HepG2 (cell line): Measurements from ENCODE around the gene PLXNA4. TPM values are rescaled to one million over a fixed set of nuclear protein-coding genes. Genes with fewer than 3 reads are reported as not detected.

Experiments used
- ATAC-seq: fragments of 200-7000 bp; cut with Tn5 transposase; 3 replicates; pipeline ENCODE4 v1.9.1; 2020; ENCODE audit warnings: mild to moderate bottlenecking, moderate library complexity
- BruUV-seq: library from RNA; stranded (reverse); fragments of 400-500 nt; replicated peaks from 2 replicates; lab custom pipeline; 2021; lab: Mats Ljungman, UMichigan
- CTCF ChIA-PET: fragments of 300-600 bp; formaldehyde crosslinking; extraction: SDS; loops from one replicate; lab custom pipeline; 2021; ENCODE audit warnings: low total read pairs, inconsistent platforms, low intra/inter-chr PET ratio; lab: Yijun Ruan, JAX
- POLR2A ChIA-PET: fragments of 350-600 bp; sonication (Branson Sonifier 250); formaldehyde crosslinking; loops from one replicate; lab custom pipeline; 2020; ENCODE audit warnings: antibody characterized with exemption, inconsistent platforms; lab: Yijun Ruan, JAX
- DNase-seq: peaks from one replicate; pipeline ENCODE4 v3.0.0-alpha.2; 2015; ENCODE audit warnings: low spot score
- FAIRE-seq: peaks from 3 replicates; lab custom pipeline; 2011; peaks lifted over from hg19 to GRCh38; lab: Jason Lieb, UNC
- H2AFZ ChIP-seq: one replicate; pipeline ENCODE4 v1.6.1; 2011; ENCODE audit warnings: low read length, inconsistent platforms
- H3K27ac ChIP-seq: fragments of 300-600 bp; 3 replicates; pipeline ENCODE4 v1.8.0; 2011; ENCODE audit warnings: mixed run types, mild to moderate bottlenecking, mixed read lengths, low read length, inconsistent platforms; ENCODE audit not compliant: insufficient read depth; ENCODE audit errors: extremely low read length
- H3K27me3 ChIP-seq, 2 experiments: fragments of 200-600 bp in 1 of 2; 2 replicates in 1 of 2; 3 replicates in 1 of 2; pipeline versions ENCODE4 v1.6.0 to v1.8.0; 2011; ENCODE audit warnings: low read length in 2 of 2, mild to moderate bottlenecking in 2 of 2, moderate library complexity in 2 of 2, inconsistent platforms in 1 of 2; ENCODE audit not compliant: insufficient read depth in 2 of 2, control insufficient read depth in 1 of 2
- H3K36me3 ChIP-seq, 2 experiments: fragments of 200-600 bp in 1 of 2; replicated peaks in 1 of 2; 2 replicates in 1 of 2; 3 replicates in 1 of 2; pipeline versions ENCODE4 v1.5.1 to v1.8.0; 2011; ENCODE audit warnings: low read length in 2 of 2, inconsistent platforms in 1 of 2; ENCODE audit not compliant: insufficient read depth in 2 of 2, control insufficient read depth in 1 of 2
- H3K4me1 ChIP-seq: 2 replicates; pipeline ENCODE4 v1.5.1; 2012; ENCODE audit warnings: low read length, inconsistent platforms; ENCODE audit not compliant: insufficient read depth
- H3K4me2 ChIP-seq: 2 replicates; pipeline ENCODE4 v1.6.0; 2011; ENCODE audit warnings: low read depth, low read length, inconsistent platforms
- H3K4me3 ChIP-seq, 3 experiments: fragments of 200-600 bp in 1 of 3; sonication (generic), shearing (Covaris generic) in 1 of 3; replicated peaks in 1 of 3; 2 replicates each; pipeline ENCODE4 v1.5.1; 2011 to 2016; ENCODE audit warnings: low read length in 3 of 3, inconsistent platforms in 2 of 3, low read depth in 2 of 3, mild to moderate bottlenecking in 2 of 3, control low read depth in 1 of 3, mixed read lengths in 1 of 3; ENCODE audit not compliant: insufficient read depth in 1 of 3
- H3K79me2 ChIP-seq: one replicate; pipeline ENCODE4 v1.6.1; 2011; ENCODE audit warnings: low read length, inconsistent platforms; ENCODE audit not compliant: insufficient read depth
- H3K9ac ChIP-seq: 2 replicates; pipeline ENCODE4 v1.6.0; 2011; ENCODE audit warnings: mild to moderate bottlenecking, low read depth, low read length, inconsistent platforms; ENCODE audit not compliant: insufficient read depth
- H3K9me3 ChIP-seq: 2 replicates; pipeline ENCODE4 v1.5.1; 2012; ENCODE audit warnings: mild to moderate bottlenecking, low read length
- H4K20me1 ChIP-seq: 2 replicates; pipeline ENCODE4 v1.6.0; 2011; ENCODE audit warnings: inconsistent platforms, mild to moderate bottlenecking, low read length, moderate library complexity; ENCODE audit not compliant: insufficient read depth
- EP300 ChIP-seq, 3 experiments: sonication (generic) in 1 of 3; formaldehyde crosslinking in 1 of 3; IDR thresholded peaks; 2 replicates each; pipeline versions ENCODE4 v1.5.1 to v1.6.1; 2011 to 2020; ENCODE audit warnings: low read depth in 2 of 3, low read length in 2 of 3, borderline replicate concordance in 1 of 3, improper control_type of control experiment in 1 of 3, mild to moderate bottlenecking in 1 of 3, missing genetic modification reagents in 1 of 3, moderate library complexity in 1 of 3
- HNRNPLL ChIP-seq: fragments of 200-400 bp; formaldehyde crosslinking; IDR thresholded peaks from 2 replicates; pipeline ENCODE4 v1.6.1; 2017; ENCODE audit warnings: mild to moderate bottlenecking, low read depth, low read length; ENCODE audit not compliant: poor library complexity, severe bottlenecking
- KDM5A ChIP-seq: fragments of 200-600 bp; sonication (generic); IDR thresholded peaks from 2 replicates; pipeline ENCODE4 v1.7.0; 2018; ENCODE audit warnings: antibody characterized with exemption, mild to moderate bottlenecking, low read length, borderline replicate concordance
- MTF1 ChIP-seq: sonication (generic); formaldehyde crosslinking; IDR thresholded peaks from 2 replicates; pipeline ENCODE4 v1.5.0; 2020; ENCODE audit warnings: missing genetic modification reagents
- NFRKB ChIP-seq: fragments of 450-650 bp; IDR thresholded peaks from 2 replicates; pipeline ENCODE4 v1.6.1; 2017
- PLRG1 ChIP-seq: fragments of 450-650 bp; conservative IDR thresholded peaks from 2 replicates; pipeline ENCODE4 v1.6.1; 2016
- SP1 ChIP-seq, 2 experiments: fragments of 450-650 bp in 1 of 2; sonication (generic) in 1 of 2; formaldehyde crosslinking in 1 of 2; IDR thresholded peaks; 2 replicates each; pipeline versions ENCODE4 v1.4.0 to v1.6.1; 2016 to 2020; ENCODE audit warnings: missing genetic modification reagents in 1 of 2
- ZBTB21 ChIP-seq: sonication (generic); formaldehyde crosslinking; IDR thresholded peaks from 2 replicates; pipeline ENCODE4 v1.4.0; 2020; ENCODE audit warnings: missing genetic modification reagents
- ZNF510 ChIP-seq: sonication (generic); formaldehyde crosslinking; IDR thresholded peaks from 2 replicates; pipeline ENCODE4 v1.4.0; 2020; ENCODE audit warnings: low read depth, mild to moderate bottlenecking, missing genetic modification reagents
- WGBS: methylation state at CpG from one replicate; pipeline ENCODE4 v1.1.6; 2017; ENCODE audit warnings: low lambda C conversion rate; 5-methylcytosine and 5-hydroxymethylcytosine counted together
- in situ Hi-C: cut with HindIII; loops from 2 replicates; pipeline ENCODE4 v1.10.0; 2017; ENCODE audit warnings: low pct_unique_long_range_greater_than_20kb; ENCODE audit not compliant: extremely low pct_ligation_motif_present
- intact Hi-C: fragments of 100-400 bp; cut with micrococcal nuclease; formaldehyde crosslinking; loops from one replicate; pipeline ENCODE4 v1.10.0; 2022; ENCODE audit not compliant: unreplicated experiment
- polyA plus RNA-seq, 8 experiments: library from polyadenylated mRNA; depleted of rRNA in 3 of 8; stranded (reverse) in 7 of 8; unstranded in 1 of 8; fragments of >200 nt; fragmentation: Illumina TruSeq in 4 of 8; extraction: Trizol in 4 of 8; gene quantifications; 2 replicates each; pipeline versions ENCODE4 v1.2.1 to v1.2.3, GENCODE V29; 2011 to 2016; ENCODE audit warnings: low read depth in 4 of 8, missing spikeins in 1 of 8, mixed read lengths in 1 of 8; ENCODE audit not compliant: insufficient read depth in 1 of 8
- total RNA-seq, 5 experiments: library from RNA; depleted of rRNA; stranded (reverse); fragments of >200 nt; fragmentation: Illumina TruSeq; extraction: Trizol; gene quantifications; 2 replicates each; pipeline ENCODE4 v1.2.3, GENCODE V29; 2016; ENCODE audit warnings: low read depth in 1 of 5
- TF ChIP-seq, protein P1 (sequence below): sonication (generic); formaldehyde crosslinking; IDR thresholded peaks from 2 replicates; pipeline ENCODE4 v1.4.0; 2020; ENCODE audit warnings: missing genetic modification reagents, mild to moderate bottlenecking, borderline replicate concordance
- TF ChIP-seq, protein P2 (sequence below): sonication (generic); formaldehyde crosslinking; IDR thresholded peaks from one replicate; pipeline ENCODE4 v1.5.1; 2020; ENCODE audit warnings: mild to moderate bottlenecking, missing genetic modification reagents; ENCODE audit errors: not compliant biosample characterization
- TF ChIP-seq, protein P3 (sequence below): sonication (generic); formaldehyde crosslinking; IDR thresholded peaks from 2 replicates; pipeline ENCODE4 v1.4.0; 2020; ENCODE audit warnings: mild to moderate bottlenecking, missing genetic modification reagents

Gene PLXNA4
- total and polyA plus RNA-seq, 2 of the 13 experiments (the other 11 are each of a cell fraction or from before 2014, with no cell fraction given), result 0.01 to 0.04 TPM

DNA sequence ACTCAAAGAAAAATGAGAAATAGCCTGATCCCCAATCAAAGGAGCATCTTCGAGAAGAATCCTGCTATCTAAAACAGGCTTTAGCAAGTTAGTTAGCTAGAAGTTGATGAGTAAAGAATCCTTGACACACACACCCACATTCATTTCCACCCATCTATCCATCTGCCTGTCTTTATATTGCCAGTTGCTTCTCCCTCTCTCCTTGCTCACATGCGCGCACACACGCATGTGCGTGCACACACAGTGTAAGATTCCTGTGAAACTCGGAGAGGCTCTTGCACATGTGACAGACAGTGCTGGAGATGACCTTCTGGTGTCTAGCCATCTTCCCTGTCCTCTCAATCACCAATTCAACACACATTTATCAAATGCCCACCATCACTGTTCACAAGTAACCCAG, 393.3 kb downstream of the PLXNA4 start:
- Histone ChIP-seq H3K79me2 (no peaks in the 10 kb centered on the region), H3K27ac (no peak overlapping the region), H3K36me3 (no peaks in the 10 kb centered on the region), H3K9me3 (peaks cover 21% of the 10 kb centered on the region), H3K4me3 (no peak overlapping the region), H4K20me1 (no peaks in the 10 kb centered on the region), H3K9ac (no peak overlapping the region), H3K4me1 (no peaks in the 10 kb centered on the region), H2AFZ (no peak overlapping the region), H3K4me2 (no peak overlapping the region), H3K27me3 (peaks cover 0 to 16% of the 10 kb centered on the region in 2 experiments; a peak in 2 of 5 replicates)
- intact Hi-C loops (no loop called here), in situ Hi-C loops (no loop called here)
- WGBS, result 67% methylated on average over 6 of the region's 6 CpGs
- ChIA-PET POLR2A (no interaction called here), CTCF (no interaction called here)
- BruUV-seq, result no TSS peak
- FAIRE-seq (no peak), DNase-seq (no peak), ATAC-seq (no peak)
- TF ChIP-seq, protein P1, sequence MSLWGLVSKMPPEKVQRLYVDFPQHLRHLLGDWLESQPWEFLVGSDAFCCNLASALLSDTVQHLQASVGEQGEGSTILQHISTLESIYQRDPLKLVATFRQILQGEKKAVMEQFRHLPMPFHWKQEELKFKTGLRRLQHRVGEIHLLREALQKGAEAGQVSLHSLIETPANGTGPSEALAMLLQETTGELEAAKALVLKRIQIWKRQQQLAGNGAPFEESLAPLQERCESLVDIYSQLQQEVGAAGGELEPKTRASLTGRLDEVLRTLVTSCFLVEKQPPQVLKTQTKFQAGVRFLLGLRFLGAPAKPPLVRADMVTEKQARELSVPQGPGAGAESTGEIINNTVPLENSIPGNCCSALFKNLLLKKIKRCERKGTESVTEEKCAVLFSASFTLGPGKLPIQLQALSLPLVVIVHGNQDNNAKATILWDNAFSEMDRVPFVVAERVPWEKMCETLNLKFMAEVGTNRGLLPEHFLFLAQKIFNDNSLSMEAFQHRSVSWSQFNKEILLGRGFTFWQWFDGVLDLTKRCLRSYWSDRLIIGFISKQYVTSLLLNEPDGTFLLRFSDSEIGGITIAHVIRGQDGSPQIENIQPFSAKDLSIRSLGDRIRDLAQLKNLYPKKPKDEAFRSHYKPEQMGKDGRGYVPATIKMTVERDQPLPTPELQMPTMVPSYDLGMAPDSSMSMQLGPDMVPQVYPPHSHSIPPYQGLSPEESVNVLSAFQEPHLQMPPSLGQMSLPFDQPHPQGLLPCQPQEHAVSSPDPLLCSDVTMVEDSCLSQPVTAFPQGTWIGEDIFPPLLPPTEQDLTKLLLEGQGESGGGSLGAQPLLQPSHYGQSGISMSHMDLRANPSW (CRISPR knock-in tag), result no peak
- TF ChIP-seq, protein P2, sequence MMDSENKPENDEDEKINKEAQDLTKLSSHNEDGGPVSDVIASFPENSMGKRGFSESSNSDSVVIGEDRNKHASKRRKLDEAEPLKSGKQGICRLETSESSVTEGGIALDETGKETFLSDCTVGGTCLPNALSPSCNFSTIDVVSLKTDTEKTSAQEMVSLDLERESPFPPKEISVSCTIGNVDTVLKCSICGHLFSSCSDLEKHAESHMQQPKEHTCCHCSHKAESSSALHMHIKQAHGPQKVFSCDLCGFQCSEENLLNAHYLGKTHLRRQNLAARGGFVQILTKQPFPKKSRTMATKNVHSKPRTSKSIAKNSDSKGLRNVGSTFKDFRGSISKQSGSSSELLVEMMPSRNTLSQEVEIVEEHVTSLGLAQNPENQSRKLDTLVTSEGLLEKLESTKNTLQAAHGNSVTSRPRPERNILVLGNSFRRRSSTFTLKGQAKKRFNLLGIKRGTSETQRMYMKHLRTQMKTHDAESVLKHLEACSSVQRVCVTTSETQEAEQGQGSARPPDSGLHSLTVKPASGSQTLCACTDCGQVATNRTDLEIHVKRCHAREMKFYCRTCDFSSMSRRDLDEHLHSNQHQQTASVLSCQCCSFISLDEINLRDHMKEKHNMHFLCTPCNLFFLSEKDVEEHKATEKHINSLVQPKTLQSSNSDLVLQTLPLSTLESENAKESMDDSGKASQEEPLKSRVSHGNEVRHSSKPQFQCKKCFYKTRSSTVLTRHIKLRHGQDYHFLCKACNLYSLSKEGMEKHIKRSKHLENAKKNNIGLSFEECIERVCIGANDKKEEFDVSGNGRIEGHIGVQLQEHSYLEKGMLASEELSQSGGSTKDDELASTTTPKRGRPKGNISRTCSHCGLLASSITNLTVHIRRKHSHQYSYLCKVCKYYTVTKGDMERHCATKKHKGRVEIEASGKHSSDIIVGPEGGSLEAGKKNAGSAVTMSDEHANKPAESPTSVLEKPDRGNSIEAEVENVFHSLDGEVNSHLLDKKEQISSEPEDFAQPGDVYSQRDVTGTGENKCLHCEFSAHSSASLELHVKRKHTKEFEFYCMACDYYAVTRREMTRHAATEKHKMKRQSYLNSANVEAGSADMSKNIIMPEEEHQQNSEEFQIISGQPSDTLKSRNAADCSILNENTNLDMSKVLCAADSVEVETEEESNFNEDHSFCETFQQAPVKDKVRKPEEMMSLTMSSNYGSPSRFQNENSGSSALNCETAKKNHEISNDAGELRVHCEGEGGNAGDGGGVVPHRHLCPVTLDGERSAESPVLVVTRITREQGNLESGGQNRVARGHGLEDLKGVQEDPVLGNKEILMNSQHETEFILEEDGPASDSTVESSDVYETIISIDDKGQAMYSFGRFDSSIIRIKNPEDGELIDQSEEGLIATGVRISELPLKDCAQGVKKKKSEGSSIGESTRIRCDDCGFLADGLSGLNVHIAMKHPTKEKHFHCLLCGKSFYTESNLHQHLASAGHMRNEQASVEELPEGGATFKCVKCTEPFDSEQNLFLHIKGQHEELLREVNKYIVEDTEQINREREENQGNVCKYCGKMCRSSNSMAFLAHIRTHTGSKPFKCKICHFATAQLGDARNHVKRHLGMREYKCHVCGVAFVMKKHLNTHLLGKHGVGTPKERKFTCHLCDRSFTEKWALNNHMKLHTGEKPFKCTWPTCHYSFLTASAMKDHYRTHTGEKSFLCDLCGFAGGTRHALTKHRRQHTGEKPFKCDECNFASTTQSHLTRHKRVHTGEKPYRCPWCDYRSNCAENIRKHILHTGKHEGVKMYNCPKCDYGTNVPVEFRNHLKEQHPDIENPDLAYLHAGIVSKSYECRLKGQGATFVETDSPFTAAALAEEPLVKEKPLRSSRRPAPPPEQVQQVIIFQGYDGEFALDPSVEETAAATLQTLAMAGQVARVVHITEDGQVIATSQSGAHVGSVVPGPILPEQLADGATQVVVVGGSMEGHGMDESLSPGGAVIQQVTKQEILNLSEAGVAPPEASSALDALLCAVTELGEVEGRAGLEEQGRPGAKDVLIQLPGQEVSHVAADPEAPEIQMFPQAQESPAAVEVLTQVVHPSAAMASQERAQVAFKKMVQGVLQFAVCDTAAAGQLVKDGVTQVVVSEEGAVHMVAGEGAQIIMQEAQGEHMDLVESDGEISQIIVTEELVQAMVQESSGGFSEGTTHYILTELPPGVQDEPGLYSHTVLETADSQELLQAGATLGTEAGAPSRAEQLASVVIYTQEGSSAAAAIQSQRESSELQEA (CRISPR knock-in tag), result no peak
- TF ChIP-seq SP1 (IDR thresholded peaks at IDR 0.05) (no peak), SP1 (CRISPR knock-in tag; IDR thresholded peaks at IDR 0.05) (no peak), KDM5A (no peak), EP300 (IDR thresholded peaks at IDR 0.05; ENCODE audit: low read depth in 2 of 2, low read length in 2 of 2) (no peak), EP300 (CRISPR knock-in tag; IDR thresholded peaks at IDR 0.05; ENCODE audit: borderline replicate concordance) (no peak), PLRG1 (no peak), NFRKB (no peak), ZNF510 (CRISPR knock-in tag) (no peak), ZBTB21 (CRISPR knock-in tag) (no peak), MTF1 (no peak), HNRNPLL (no peak)
- TF ChIP-seq, protein P3, sequence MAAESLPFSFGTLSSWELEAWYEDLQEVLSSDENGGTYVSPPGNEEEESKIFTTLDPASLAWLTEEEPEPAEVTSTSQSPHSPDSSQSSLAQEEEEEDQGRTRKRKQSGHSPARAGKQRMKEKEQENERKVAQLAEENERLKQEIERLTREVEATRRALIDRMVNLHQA (CRISPR knock-in tag), result no peak
